Measurements from ENCODE around the gene NAV2.

NAV2 gene

DNA sequence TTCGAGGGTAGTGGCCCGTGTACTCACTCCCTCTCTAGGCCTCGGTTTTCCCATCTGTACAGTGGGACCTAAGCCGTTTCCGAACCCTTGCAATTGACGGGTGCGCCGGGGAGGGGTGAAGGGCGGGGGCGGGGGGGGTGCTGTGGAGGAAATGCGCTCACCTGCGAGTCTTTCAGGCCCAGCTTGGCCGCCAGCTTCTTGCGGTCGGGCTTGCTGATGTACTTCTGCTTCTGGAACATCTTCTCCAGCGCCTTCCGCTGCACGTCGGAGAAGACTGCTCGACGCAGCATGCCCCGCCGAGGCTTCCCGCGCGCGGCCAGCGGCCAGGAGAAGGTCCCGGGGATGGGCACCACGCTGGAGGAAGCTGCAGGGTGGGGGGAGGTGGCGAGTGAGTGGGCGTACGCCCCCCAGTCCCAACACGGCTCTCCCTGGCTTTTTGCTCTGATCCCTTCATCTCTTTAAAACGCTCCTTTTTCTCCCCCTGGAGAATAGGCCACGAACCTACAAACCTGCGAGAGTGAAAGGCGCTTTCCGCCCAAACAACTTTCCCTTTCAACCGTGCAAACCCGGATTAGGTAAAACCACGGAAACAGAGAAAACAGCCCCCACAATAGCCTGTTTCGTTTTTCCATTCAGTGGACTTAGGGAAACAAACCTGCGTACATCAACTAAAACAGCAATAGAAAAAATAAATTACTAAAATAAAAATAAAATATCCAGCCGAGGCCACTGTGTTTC, 444.4 kb downstream of the NAV2 start:
- intact Hi-C loops (cut with DNase I; ENCODE audit: low total_unique reads), result no loop called here
- H3K36me3 ChIP-seq, result no peaks in the 10 kb centered on the region
- H3K27me3 ChIP-seq, result peaks cover 16 to 65% of the 10 kb centered on the region in 2 donors
- TF ChIP-seq, protein P1, sequence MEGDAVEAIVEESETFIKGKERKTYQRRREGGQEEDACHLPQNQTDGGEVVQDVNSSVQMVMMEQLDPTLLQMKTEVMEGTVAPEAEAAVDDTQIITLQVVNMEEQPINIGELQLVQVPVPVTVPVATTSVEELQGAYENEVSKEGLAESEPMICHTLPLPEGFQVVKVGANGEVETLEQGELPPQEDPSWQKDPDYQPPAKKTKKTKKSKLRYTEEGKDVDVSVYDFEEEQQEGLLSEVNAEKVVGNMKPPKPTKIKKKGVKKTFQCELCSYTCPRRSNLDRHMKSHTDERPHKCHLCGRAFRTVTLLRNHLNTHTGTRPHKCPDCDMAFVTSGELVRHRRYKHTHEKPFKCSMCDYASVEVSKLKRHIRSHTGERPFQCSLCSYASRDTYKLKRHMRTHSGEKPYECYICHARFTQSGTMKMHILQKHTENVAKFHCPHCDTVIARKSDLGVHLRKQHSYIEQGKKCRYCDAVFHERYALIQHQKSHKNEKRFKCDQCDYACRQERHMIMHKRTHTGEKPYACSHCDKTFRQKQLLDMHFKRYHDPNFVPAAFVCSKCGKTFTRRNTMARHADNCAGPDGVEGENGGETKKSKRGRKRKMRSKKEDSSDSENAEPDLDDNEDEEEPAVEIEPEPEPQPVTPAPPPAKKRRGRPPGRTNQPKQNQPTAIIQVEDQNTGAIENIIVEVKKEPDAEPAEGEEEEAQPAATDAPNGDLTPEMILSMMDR (IDR thresholded peaks at IDR 0.05), result no peak
- H3K4me1 ChIP-seq, result peaks cover 0 to 26% (median 16%) of the 10 kb centered on the region in 4 donors
- no peak for DNase-seq
- H3K27ac ChIP-seq, result no peak overlapping the region
- H3K4me3 ChIP-seq, result peak overlapping the region in 1 of 2 donors; percentile 11
- H3K9me3 ChIP-seq, result peaks cover 0 to 3% (median 0%) of the 10 kb centered on the region in 3 donors

DNA sequence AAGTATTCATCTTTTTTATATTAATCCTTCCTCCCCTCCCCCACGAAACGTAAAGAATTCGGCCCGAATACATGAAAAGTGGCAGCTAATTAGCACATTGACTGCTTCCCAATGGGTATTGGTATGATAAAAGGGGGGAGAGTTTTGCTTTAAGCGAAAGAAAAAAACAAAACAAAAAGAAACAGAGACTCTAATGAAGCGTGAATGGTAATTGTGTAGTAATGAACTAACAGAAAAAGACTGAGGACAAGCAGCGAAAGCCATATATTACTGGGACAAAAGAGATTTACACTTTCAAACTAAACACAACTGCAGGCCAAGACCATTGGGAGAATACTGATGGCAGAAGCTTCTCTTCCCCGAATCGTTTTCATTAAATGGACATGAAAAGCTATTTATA, 445.1 kb downstream of the NAV2 start:
- Histone ChIP-seq H3K9me3 (peaks cover 0 to 3% (median 0%) of the 10 kb centered on the region in 3 donors), H3K27ac (no peak overlapping the region), H3K4me3 (no peak overlapping the region), H3K4me1 (peaks cover 0 to 29% (median 20%) of the 10 kb centered on the region in 4 donors), H3K36me3 (no peaks in the 10 kb centered on the region), H3K27me3 (peaks cover 16 to 72% of the 10 kb centered on the region in 2 donors)
- TF ChIP-seq, protein P1 (IDR thresholded peaks at IDR 0.05), result no peak
- DNase-seq, result no peak
- intact Hi-C loops (cut with DNase I; ENCODE audit: low total_unique reads), result no loop called here

DNA sequence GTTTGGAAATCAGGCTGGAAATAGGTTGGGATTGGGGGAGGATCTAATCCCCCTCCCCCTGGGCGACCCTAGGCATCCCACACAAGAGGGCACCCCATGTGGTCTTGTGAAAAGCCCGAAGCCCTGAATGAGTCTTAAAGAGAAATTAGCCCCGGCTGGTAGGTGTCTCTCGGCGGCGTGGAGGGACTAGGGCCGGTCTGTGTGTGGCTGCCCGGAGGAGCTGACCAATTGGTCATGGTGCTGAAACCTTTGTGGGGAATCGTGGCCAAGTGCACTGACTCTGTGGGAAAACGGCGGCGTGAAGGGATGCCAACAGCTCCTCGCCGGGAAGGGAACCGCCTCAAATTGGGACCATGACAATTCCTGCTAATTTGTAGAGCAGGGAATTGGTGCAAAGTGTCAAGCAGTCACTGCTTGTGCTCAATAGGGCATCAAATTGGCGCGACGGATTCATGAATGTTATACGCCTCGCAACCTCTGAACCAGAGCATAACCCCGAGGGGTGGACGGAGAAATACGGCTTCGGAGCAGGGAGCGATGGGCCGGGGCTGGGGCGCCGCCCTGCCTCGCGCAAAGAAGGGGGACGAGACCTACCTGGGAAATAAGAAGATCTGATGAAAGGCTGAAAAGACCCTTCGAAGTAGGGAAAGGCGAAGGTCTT, 446.1 kb downstream of the NAV2 start:
- H3K4me3 ChIP-seq, result no peak overlapping the region
- peak in 1 of 2 donors; percentile 39 for DNase-seq
- TF ChIP-seq, protein P1 (IDR thresholded peaks at IDR 0.05), result no peak
- H3K27ac ChIP-seq, result no peak overlapping the region
- intact Hi-C loops (cut with DNase I; ENCODE audit: low total_unique reads), result no loop called here
- no peaks in the 10 kb centered on the region for H3K36me3 ChIP-seq
- H3K9me3 ChIP-seq, result peaks cover 0 to 3% (median 0%) of the 10 kb centered on the region in 3 donors
- peaks cover 16 to 82% of the 10 kb centered on the region in 2 donors for H3K27me3 ChIP-seq
- peaks cover 0 to 39% (median 30%) of the 10 kb centered on the region in 4 donors for H3K4me1 ChIP-seq

DNA sequence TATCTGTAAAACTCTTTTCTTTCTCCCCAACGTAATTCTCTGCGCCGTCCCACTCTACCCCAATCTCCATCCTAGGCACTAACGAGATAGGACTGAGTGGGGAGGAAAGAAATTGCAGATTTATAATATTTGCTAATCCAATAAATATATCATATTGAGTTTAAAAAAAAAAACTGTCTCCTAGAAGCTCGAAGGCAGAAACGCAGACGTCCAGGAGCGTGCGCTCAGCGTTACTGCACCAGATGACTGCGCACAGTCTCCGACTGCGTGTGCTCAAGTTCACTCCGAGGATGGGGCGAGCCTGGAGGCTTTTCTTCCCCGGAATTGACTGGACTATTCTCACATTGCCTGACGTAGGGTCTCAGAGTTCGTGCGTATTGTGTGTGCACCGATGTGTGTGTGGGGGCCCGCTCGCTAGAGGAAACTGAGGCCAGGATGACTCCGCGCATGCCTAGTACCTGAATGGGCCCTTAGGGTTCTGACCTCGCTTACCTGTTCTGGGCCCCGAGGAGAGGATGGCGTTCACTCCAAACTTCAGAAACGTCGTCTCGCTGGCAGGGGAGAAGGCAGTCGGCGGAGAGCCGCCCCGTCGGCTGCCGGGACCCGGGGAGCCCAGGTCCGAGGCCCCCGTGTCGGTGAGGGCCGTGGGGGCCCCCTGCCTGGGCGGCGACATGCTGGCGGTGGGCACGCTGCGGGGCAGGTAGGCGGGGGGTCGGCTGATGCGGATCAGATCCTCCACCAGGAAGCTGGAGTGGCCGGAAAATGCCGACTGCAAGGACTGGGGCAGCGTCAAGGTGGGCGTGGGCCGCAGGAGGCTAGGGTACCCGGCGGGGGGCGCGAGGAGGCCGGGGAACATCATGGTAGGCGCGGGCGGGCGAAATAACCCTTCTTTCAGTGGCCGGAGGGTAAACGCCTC, 447.1 kb downstream of the NAV2 start:
- no peak for DNase-seq
- no peaks in the 10 kb centered on the region for H3K36me3 ChIP-seq
- no peak overlapping the region for H3K4me3 ChIP-seq
- TF ChIP-seq, protein P1 (IDR thresholded peaks at IDR 0.05), result no peak
- intact Hi-C loops (cut with DNase I; ENCODE audit: low total_unique reads), result no loop called here
- peaks cover 0 to 3% (median 0%) of the 10 kb centered on the region in 3 donors for H3K9me3 ChIP-seq
- no peak overlapping the region for H3K27ac ChIP-seq
- peaks cover 16 to 91% of the 10 kb centered on the region in 2 donors for H3K27me3 ChIP-seq
- H3K4me1 ChIP-seq, result peaks cover 0 to 40% (median 31%) of the 10 kb centered on the region in 4 donors
